Skeletal muscle cell (primary cell): ENCODE data around the gene PIK3CD.
"Not testable (repeated sequence)": the region's sequence is repeated elsewhere in the genome, so short reads cannot be mapped to it uniquely, and the experiment has no call there.

Source experiments
- DNase-seq: peaks from one replicate; pipeline ENCODE4 v3.0.0-alpha.2; 2010; ENCODE audit warnings: low read depth
- H3K4me3 ChIP-seq: 2 replicates; pipeline ENCODE4 v1.5.1; 2011; ENCODE audit warnings: low read depth, mild to moderate bottlenecking, control low read depth, low read length, moderate library complexity

The PIK3CD gene

DNA sequence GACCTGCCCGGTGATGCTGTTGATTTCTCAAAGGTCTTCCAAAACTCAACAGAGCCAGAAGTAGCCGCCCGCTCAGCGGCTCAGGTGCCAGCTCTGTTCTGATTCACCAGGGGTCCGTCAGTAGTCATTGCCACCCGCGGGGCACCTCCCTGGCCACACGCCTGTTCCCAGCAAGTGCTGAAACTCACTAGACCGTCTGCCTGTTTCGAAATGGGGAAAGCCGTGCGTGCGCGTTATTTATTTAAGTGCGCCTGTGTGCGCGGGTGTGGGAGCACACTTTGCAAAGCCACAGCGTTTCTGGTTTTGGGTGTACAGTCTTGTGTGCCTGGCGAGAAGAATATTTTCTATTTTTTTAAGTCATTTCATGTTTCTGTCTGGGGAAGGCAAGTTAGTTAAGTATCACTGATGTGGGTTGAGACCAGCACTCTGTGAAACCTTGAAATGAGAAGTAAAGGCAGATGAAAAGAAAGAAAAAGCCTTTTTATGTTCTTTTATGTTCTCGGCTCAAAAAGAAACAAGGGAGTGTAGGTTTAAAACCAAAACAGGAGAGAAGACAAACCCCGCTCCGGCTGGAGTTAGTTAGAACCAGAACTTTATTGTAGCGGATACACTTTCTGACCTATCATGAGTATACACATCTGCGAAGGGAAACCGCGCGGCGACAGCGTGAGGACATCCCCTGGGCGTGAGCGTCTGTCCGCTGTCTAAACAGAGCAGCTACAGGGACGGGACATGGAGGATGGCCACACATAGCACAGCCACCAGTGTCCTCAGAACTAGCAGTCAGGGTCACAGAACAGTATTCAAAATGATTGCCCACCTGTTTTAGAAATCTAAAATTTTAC is 77.1 kb downstream of the PIK3CD start:
- DNase-seq: no peak
- no peak overlapping the region for H3K4me3 ChIP-seq

DNA sequence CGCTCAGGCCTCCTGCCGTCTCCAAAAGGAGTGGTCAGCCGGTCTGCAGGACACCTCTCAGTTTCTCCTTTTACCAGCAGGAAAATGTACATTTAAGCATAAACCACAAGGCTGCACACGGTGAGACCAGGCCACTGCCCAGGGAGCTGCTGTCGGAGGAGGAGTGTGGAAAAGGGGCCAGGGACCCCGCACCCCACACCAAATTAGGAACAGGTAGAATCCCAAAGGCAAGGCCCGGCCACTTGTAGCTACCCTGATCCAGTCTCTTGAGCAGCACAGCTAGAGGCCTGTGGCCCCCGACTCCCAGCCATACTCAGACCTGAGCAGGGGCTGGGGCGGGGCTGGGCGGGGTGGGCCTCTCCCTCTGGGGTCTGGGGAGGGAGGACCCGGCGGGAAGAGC is 78.0 kb downstream of the PIK3CD start:
- DNase-seq: no peak
- no peak overlapping the region for H3K4me3 ChIP-seq

DNA sequence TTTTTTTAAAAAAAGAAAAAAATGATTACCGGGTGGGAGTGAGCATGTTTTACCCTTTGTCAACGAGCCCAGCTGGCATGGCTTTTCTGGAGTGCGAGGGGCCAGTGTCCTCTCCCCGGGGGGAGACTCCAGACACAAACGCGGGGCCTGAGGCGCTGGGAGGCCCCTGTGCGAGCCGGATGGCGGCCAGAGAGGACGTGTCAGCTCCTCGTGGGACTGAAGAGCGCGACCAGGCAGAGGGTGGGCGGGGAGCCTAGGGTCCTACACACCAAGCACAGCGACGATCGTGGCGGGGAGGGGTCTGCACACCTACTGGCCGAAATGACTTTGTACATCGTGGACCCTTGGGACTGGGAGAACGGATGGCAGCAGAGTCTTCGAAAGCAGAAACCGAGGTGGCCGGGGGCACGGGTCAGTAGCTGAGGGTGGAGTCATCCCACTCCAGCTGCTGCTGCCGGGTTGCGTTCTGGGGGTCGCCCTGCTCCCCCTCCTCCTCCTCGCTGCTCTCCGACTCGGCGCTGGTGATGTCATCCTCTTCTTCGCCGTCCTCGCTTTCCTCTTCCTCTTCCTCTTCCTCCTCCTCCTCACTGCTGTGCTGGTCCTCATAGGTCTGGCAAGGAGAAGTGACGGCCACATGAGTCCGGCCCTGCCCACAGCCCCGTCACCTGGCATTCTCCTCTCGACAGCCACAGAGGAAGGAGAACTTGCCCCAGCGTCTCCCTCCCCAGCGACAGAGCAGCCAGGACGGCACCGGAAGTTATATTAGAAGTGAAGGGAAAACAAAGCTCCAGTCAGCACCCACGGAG is 78.8 kb downstream of the PIK3CD start:
- no peak overlapping the region for H3K4me3 ChIP-seq
- no peak for DNase-seq

DNA sequence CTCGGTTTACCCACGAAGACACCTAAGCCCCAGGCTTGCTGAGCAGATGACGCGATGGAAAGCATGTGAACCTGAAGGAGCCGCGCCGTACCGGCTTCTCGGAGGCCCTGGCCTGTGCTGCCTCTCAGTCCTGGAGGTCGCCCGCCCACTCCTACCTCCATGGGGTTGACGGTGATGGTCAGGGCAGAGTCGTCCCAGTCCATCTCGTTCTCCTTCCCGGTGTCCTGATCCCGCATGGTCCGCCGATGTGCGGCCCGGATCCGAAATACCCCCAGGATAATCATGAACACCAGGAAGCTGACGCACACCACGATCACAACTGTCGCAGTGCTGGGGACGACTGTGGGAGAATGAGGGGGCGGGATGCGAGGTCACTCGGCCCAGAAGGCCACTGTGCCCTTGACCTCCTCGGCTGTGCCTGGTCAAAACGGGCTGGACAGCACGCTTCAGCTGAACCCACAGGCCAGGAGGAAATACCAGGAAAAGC is 79.6 kb downstream of the PIK3CD start:
- H3K4me3 ChIP-seq: no peak overlapping the region

DNA sequence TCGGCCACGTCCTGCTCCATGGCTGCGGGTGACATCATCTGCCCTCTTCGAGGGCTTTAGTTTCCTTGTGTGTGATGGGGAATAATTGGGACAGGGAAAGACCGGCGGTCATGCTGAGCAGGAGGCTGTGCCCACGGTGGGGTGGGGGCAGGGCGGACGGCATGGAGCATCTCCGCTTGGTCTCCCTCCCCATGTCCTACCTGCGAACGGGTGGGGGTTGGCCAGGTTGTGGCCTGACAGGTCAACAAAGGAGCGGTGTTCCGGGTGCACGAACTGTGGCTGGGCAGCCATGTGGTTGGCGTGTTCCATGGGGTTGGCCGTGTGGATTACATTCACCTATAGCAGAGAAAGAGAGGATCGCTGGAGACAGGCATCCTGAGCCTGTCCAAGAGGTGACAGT is 80.0 kb downstream of the PIK3CD start:
- DNase-seq: no peak
- no peak overlapping the region for H3K4me3 ChIP-seq

More for the DNA sequence above, 79.6 kb downstream of the PIK3CD start:
- no peak for DNase-seq

DNA sequence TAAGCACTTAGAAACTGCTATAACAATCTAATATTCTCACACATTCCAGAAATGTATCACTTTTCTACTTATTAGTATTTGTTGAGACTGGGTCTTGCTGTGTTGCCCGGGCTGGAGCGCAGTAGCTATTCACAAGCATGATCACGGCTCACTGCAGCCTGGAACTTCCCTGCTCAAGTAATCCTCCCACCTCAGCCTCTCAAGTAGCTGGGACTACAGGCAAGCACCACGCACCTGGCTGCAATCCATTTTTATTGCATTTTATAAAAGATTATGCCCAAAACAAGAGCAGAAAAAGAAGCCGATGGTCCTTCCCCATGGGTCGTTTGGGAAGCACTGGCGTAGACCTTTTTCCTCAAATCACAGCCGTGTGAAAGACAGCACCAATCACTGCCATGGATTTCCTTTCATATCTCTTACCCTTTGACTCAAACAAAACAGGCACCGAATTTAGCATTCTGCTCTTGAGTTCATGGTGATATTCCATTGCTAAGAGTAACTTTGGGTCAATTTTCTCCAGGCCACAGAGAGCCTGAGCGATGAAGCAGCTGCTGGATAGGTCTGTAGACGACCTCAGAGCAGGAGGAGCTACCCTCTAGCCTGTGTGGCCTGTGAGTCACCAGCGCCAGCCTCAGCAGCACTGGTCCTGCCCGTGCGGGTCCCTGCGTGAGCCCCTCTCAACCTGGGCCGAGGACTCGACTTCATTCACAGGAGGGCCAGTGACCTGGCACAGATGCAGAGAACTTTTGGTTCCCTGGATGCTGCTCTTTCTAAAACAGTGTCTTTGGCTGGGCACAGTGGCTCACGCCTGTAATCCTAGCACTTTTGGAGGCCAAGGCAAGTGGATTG is 80.8 kb downstream of the PIK3CD start:
- H3K4me3 ChIP-seq: no peak overlapping the region
- no peak for DNase-seq

DNA sequence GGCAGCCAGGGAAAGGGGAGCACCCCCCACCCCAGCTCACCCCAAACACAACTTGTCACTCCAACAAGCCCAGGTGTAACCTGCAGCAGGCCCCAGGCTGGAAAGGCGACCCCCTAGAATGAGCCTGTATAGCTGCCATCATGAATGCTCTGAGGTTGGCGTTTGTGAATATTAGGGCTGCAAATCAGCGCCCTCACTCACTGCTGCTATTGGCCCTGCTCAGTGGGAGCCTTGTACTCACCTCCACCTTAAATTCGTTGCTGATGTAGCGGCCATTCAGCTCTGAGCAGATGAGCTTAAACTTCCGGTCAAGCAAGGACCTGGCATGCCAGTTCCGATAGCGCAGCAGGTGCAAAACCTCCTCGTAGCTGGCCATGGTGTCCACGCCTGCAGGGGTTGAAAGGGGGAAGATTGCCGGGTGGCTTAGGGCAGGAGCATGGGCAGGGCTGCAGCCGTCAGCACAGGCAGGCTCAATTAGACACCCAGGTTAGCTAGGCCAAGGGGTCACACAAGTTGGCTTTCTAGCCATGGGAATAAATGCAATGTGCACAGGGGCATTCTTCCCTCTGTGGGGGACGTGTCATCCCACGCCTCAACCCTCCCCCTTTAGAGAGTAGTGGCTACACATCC is 81.7 kb downstream of the PIK3CD start:
- no peak overlapping the region for H3K4me3 ChIP-seq
- no peak for DNase-seq

DNA sequence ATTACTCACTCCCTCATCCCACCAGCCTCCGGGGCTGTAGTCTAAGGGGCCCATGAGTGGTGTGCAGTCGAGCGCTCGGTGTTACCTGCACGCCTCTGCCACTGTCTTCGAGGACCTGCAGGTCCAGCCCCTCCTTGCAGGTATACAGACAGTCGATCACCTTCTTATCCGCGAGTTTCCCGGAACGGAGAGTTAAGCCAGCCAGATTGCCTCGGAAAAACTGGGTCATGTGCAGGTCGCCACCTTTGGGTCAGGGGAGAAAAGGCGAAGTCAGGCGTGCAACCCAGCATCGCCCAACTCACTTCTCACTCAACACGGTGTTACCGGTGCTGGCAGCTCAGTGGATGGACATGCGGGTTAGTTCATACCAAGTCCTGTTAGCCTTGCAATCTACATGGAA is 84.3 kb downstream of the PIK3CD start:
- DNase-seq: no peak
- no peak overlapping the region for H3K4me3 ChIP-seq

DNA sequence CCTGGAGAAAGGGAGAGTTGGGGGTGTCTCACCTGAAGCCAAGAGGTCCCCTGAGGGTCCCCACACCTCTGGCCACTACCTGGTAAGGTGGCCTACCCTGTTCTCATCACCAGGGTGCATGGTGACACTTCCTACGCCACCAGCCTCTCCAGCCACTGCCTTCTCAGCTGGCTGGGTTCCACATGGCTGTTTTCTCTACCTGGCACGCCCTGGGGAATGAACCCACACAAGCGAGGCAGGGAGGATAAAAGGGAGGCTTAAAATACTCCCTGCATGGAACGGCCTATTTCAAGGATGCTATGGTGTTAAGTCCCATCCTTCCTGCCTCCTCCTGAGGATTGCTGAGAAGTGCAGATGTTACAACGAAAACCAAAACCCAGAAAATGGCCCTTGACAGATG is 84.7 kb downstream of the PIK3CD start:
- DNase-seq: no peak
- H3K4me3 ChIP-seq: no peak overlapping the region

DNA sequence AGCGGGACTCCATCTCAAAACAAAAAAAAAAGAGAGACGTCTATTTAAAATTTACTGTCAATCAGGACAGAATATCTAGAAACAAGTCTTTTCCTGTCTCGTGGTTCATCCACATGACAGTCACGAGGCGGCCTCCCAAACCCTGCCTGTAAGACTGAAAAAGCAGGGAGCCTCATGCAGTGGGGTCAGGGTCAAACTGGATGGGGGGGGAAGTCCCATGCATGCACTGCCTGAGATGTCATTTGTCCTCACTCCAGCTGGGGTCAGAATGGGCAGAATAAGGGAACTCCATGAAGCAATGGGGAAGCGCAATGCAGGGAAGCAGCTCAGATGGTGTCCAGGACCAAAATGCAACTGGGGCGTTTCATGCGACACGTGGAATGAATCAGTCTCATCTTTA is 85.5 kb downstream of the PIK3CD start:
- no peak for DNase-seq
- no peak overlapping the region for H3K4me3 ChIP-seq

DNA sequence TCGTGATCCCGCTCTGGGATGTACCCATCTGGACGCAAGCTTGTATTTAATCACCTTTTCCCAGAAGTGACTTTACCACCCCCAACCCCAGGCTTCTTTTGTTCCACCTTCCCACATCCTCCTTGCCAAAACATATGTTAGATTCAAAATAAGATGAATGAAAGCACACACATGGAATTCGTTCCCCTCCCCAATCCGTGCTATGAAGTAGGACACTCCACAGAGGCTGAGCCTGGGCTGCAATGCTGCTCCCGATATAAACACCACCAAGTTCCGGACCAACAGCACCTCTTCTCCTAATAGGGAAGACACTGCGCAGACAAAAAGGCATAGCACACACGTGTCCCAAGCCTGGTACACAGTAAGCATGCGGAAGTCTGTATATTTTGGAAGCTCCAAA is 86.1 kb downstream of the PIK3CD start:
- no peak for DNase-seq
- H3K4me3 ChIP-seq: no peak overlapping the region

DNA sequence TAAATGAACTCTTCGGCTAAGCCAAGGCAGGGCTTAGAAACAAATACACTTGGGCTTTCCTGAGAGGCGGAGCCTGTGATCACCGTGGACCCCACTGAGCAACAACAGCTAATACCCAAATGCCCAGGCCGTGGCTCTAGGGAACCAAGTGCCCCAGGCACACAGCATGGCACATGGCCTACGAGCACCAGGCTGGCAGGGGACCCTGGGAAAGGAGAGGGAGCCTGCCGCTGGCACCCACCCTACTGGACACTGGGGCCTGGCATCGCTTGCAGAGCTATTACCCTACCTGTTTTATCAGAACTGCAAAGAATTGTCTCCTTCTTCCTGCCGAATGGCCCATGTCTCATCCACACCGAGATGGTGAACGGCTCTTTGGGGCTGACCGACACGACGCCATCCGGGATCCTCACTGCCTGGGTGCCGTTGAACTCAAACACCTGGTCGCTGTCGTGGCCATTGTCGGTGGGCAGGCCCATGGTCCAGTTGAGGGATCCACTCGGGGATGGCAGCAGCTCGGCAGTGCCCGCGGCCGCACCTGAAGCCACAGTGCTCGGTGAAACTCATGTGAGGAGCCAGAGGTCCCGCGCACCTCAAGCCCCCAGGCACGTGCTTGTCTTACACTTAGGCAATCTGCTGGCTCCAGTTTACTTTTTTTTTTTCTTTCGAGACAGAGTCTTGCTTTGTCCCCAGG is 92.7 kb downstream of the PIK3CD start:
- no peak overlapping the region for H3K4me3 ChIP-seq
- DNase-seq: no peak

DNA sequence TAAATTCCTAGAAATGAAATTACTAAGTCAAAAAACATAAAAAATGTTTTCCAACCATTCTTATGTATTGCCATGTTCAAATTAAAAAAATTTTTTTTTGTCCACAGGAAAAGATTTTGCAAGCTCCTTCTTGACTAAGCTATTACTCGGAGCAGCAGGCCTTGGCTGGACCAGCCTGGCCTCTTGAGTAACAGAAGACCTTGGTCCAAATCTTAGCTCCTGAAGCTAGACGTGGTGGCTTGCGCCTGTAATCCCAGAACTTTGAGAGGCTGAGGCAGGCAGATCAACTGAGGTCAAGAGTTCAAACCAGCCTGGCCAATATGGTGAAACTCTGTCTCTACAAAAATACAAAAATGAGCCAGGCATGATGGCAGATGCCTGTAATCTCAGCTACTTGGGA is 94.7 kb downstream of the PIK3CD start:
- DNase-seq: no peak
- no peak overlapping the region for H3K4me3 ChIP-seq

DNA sequence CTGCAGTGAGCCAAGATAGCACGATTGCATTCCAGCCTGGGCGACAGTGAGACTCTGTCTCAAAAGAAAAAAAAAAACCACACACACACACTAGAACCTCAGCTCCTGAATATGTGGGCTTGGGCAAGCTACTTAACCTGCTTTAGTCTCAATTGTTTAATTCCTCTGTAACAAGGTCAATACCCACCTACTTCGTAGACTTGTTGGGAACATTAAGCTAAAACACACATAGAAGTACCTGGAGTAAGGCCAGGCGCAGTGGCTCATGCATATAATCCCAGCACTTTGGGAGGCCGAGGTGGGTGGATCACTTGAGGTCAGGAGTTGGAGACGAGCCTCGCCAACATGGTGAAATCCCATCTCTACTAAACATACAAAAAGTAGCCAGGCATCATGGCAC is 95.1 kb downstream of the PIK3CD start:
- no peak overlapping the region for H3K4me3 ChIP-seq
- DNase-seq: no peak

DNA sequence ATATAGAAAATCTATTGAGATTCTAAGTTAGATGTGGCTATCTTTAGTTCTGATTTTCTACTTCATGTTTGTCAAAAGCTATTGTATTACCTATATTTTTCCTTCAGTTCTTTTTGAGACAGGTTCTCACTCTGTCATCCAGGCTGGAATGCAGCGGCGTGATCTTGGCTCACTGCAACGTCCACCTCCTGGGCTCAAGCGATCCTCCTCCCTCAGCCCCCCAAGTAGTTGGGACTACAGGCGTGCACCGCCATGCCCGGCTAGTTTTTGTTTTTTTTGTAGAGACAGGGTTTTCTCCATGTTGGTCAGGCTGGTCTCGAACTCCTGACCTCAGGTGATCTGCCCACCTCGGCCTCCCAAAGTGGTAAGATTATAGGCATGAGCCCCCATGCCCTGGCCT is 96.9 kb downstream of the PIK3CD start:
- not testable (repeated sequence) for DNase-seq, H3K4me3 ChIP-seq

DNA sequence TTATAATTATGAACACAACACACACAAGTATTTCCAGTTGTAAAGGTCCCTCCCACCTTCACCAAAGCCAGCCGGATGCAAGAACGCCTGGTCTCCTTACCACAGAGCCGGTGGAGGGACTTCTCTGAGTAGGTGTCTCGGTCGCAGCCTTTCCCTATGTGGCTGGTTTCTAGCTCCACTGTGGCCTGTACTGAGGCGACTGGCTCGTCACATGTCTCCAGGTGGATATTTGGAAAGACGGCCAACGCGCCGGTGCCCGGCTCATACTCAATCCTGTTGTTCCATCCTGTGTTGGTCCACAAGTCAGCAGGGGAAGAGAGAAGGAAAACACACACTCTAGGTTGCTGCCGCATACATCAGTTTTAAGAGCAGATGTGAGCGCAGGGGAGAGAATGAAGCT is 97.8 kb downstream of the PIK3CD start:
- no peak for DNase-seq

DNA sequence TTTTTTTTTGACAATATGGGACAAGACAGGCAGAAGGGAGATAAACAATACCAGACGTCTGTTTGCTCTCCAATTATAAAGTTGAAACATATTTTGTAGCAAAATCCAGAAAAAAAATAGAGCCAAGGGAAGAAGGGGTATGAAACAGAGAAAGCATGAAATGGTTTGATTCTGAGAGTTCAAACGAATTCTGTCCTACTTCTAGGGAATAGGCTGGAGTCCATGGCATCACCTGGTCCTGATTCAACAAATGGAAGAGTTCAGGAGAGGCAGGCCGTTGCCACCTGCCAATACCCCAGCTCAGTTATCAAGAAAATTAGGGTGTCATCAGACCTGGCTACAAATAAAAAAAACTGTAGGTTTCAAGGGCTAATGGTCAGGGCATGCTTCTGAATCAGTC is 100.4 kb downstream of the PIK3CD start:
- no peak overlapping the region for H3K4me3 ChIP-seq
- DNase-seq: no peak

More for the DNA sequence above, 97.8 kb downstream of the PIK3CD start:
- H3K4me3 ChIP-seq: no peak overlapping the region

DNA sequence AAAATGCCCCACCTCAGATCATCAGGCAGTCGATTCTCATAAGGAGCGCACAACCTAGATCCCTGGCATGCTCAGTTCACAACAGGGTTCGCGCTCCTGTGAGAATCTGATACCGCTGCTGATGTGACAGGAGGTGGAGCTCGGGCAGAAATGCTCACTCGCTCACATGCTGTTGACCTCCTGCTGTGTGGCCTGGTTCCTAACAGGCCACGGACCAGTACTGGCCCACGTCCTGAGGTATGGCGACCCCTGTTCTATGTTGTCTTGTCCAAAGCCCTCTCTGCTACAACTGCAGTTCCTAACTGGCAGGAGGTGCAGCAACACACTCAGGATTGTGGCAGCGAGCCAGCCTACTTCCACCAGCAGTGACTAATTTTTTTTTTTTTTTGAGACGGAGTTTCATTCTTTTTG is 101.6 kb downstream of the PIK3CD start:
- DNase-seq: peak; percentile 54

More for the DNA sequence above, 101.6 kb downstream of the PIK3CD start:
- H3K4me3 ChIP-seq: no peak overlapping the region
